KBM-7 (cell line): ENCODE measurements around the gene EMD.
A peak's percentile ranks its signal among the peaks of the same experiment; 100 is the strongest.

Experiments used
- DNase-seq: peaks from one replicate; pipeline ENCODE4 v3.0.0-alpha.2; 2015
- in situ Hi-C: fragments of 300-500 bp; cut with MboI; formaldehyde crosslinking; loops from 2 replicates; pipeline ENCODE4 v1.14.3; 2020; ENCODE audit warnings: low sequenced_read_pairs, low pct_unique_long_range_greater_than_20kb, mixed read lengths

The EMD gene

GRCh38 chrX:154404625-154405192 is 25.6 kb downstream of the EMD start:
- DNase-seq, result no peak
- in situ Hi-C loops, result no loop called here

- in situ Hi-C loops, result no loop called here
- DNase-seq, result no peak
Observed at GRCh38 chrX:154408659-154409221, 29.6 kb downstream of the EMD start.

- in situ Hi-C loops, result no loop called here
- peak; percentile 95 for DNase-seq
Observed at GRCh38 chrX:154409222-154409871, 30.3 kb downstream of the EMD start, which contains the start of gene DNASE1L1. DNASE1L1 (minus strand) TSS chrX:154409254; CDS start chrX:154405568, 3,686 bp downstream.

- in situ Hi-C loops, result no loop called here
Observed at GRCh38 chrX:154411981-154412340, 32.9 kb downstream of the EMD start.

DNA sequence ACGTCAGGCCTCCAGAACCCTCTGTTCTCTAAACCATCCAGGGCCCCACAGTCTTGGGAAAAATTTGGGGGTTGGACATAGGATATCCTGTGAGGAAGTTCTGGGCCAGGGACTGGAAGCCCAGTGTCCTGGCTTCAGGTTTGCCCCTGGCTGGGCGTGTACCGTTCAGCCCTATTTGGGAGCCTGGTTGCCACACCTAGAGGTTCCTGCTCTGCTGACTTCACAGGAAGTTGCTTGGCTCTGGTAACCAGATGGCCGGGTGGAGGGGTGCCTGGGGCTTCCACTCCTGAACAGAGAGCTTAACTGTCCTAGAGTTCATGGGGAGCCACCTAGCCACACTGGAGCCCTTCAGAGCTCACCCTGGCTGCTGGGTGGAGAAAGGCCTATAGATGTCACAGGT is 33.4 kb downstream of the EMD start:
- peak; percentile 62 for DNase-seq
- in situ Hi-C loops, result no loop called here

More at GRCh38 chrX:154411981-154412340, 32.9 kb downstream of the EMD start:
- peak; percentile 55 for DNase-seq

- DNase-seq, result no peak
- in situ Hi-C loops, result no loop called here
Observed at GRCh38 chrX:154413142-154413541, 34.0 kb downstream of the EMD start.

- in situ Hi-C loops, result no loop called here
- DNase-seq, result peak; percentile 58
Observed at GRCh38 chrX:154417157-154417556, 38.1 kb downstream of the EMD start.

GRCh38 chrX:154419189-154419588 is 40.1 kb downstream of the EMD start:
- DNase-seq, result no peak
- in situ Hi-C loops, result no loop called here

DNA sequence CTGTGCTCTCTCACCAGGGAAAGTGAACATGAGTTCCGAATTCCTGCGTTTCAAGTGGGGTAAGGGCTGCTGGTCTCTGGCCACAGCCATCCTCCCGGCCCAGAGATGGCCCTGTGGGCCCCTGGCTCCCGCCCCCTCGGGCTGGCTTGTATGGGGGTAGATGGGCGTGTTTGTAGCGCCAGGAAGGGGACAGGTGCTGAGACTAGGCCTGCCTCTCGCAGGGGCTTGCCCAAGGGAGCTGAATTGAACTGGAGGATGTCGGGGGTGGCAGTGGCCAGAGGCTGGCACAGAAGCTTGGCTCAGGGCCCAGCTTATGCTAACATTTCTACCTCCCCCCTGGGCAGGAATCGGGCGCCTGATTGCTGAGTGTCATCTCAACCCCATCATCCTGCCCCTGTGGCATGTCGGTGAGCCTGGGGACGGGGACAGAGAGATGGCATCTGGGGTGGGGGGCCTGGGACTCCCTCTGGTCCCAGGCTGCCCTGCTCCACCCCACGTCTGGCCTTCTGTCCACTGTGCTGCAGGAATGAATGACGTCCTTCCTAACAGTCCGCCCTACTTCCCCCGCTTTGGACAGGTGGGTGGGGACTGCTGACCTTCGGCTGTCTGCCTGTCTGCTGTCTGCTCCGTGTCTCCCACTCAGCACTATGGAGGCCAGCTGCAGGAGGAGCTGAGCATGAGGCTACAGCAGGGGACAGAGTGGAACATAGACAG is 40.8 kb downstream of the EMD start:
- in situ Hi-C loops, result no loop called here
- DNase-seq, result no peak

DNA sequence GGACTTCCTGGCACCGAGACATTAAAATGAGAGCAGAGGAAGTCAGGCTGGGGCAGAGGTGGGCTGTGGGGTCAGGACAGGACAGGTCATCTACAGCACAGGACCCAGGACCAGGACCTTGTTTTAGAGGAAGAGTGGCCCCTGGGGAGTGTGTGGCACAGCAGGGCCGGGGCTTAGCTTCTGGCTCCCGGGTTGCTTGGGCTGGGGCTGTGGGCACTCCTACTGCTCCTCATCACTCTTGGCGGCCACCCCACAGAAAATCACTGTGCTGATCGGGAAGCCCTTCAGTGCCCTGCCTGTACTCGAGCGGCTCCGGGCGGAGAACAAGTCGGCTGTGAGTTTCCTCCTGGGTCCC is 41.3 kb downstream of the EMD start:
- in situ Hi-C loops, result no loop called here
- DNase-seq, result no peak

DNA sequence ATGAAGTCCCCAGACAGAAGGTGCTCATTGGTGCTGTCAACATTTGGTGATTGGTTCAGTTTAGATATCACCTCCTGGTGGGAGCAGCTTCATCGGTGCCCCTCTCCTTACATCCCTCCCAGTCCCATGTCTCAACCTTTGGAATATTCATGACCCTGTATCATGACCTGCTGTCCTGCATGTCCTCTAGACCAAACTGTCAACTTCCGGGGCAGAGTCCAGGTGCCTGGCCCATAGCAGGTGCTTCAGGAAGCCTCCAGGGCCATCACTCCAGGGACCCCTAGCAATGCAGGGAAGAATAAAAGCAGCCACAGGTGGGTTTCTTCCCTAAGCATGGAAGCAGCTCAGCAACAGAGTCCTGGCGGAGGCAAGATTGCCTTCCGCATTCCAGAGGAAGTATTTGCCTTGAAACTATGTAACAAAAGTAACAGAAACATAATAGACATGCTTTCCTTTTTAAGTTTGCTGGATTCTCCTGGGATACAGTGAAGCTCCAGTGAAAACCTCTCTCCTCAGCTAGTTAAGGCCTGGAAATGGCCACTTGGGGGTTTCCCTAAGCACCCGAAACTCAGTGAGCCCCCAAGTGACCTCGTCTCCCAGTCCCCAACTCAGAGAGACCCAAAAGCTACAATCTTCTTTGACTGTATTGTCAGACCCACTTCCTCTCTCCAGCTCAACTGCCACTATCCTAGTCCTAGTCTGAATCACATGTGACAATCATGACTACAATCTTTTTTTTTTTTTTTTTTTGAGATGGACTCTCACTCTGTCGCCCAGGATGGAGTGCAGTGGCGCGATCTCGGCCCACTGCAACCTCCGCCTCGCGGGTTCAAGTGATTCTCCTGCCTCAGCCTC is 48.0 kb downstream of the EMD start:
- in situ Hi-C loops, result no loop called here
- DNase-seq, result no peak

DNA sequence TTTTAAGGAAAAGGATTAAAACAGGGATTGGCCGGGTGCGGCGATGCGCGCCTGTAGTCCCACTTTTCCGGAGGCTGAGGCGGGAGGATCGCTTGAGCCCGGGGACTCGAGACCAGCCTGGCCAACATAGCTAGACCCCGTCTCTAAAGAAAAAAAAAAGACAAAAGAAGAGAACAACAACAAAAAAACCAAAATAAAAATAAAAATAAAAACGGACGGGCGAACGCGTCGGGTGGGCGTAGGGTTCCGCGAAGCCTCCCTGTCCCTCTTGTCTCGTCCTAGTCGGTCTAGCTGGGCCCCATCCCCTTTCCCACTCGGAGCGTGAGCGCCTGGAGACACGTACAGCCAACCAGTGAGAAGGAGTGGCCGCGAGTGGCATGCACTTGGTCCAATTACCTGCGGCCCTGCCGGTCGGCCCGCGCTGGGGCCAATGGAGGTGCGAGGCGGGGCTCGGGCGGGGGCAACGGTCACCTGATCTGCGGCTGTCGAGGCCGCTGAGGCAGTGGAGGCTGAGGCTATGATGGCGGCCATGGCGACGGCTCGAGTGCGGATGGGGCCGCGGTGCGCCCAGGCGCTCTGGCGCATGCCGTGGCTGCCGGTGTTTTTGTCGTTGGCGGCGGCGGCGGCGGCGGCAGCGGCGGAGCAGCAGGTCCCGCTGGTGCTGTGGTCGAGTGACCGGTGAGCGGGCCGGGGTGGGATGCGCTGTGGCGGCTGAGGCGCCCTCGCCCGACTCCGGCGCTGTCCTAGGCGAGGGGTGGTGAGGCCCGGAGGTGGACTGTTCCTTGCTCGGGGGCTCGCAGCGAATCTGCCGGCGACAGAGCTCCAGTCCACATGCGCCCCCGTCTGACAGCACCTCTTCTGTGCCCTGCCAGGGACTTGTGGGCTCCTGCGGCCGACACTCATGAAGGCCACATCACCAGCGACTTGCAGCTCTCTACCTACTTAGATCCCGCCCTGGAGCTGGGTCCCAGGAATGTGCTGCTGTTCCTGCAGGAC is 49.4 kb downstream of the EMD start, which contains the start of gene ATP6AP1:
TSS of gene ATP6AP1 (plus strand) at position 502 of the 996 bp plus-strand sequence. CDS start at position 518, 16 bp downstream.
- in situ Hi-C loops, result no loop called here
- peak; percentile 96 for DNase-seq

- no peak for DNase-seq
- in situ Hi-C loops, result no loop called here
Observed at GRCh38 chrX:154429711-154430110, 50.6 kb downstream of the EMD start.

DNA sequence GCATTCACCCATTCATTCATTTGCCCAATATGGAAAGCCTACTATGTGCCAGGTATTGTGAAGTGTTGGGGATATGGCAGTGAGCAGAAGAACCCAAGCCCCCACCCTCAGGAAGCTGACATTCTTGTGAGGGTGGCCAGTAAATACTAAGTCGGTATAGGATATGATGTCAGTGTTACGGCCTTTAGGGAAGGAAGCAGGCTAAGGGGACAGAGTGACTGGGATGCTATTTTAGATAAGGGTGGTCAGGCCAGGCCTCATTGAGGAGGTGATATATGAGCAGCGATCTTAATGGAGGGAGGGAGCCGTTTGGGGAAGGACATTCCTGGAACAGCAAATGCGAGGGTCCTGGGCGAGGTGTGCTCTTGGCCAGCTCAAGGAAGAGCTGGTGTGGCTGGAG is 51.4 kb downstream of the EMD start:
- in situ Hi-C loops, result no loop called here
- DNase-seq, result no peak

- in situ Hi-C loops, result no loop called here
- no peak for DNase-seq
Observed at GRCh38 chrX:154430916-154431315, 51.8 kb downstream of the EMD start.
